Astrocyte of the spinal cord (primary cell): ENCODE measurements around the gene VMO1.

ENCODE experiments used
- DNase-seq: peaks from one replicate; pipeline ENCODE4 v3.0.0; 2011; ENCODE audit warnings: low read depth, low spot score
- H3K4me3 ChIP-seq: 2 replicates; pipeline ENCODE4 v1.5.1; 2011; ENCODE audit warnings: low read depth, mild to moderate bottlenecking, low read length, moderate library complexity
- CTCF ChIP-seq: IDR thresholded peaks from 2 replicates; pipeline ENCODE4 v1.5.1; 2012; ENCODE audit warnings: low read depth, mild to moderate bottlenecking, low read length, inconsistent platforms
- in situ Hi-C: cut with HindIII; loops from 2 replicates; pipeline ENCODE4 v1.10.0; 2017; ENCODE audit warnings: low sequenced_read_pairs

Gene VMO1

DNA sequence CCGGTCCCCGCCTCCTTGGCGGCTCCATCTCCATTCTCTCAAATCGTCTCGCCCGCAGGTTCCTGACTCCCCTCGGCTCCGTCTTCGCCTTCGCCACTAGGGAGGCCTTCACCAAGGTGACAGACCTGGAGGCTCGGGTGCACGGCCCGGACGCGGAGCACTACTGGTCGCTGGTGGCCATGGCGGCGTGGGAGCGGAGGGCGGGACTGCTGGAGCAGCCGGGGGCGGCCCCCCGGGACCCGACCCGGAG is 3.5 kb upstream of the VMO1 start:
- no peak for DNase-seq
- TF ChIP-seq CTCF: no peak
- in situ Hi-C loops: no loop called here
- peak overlapping the region; percentile 57 for H3K4me3 ChIP-seq

DNA sequence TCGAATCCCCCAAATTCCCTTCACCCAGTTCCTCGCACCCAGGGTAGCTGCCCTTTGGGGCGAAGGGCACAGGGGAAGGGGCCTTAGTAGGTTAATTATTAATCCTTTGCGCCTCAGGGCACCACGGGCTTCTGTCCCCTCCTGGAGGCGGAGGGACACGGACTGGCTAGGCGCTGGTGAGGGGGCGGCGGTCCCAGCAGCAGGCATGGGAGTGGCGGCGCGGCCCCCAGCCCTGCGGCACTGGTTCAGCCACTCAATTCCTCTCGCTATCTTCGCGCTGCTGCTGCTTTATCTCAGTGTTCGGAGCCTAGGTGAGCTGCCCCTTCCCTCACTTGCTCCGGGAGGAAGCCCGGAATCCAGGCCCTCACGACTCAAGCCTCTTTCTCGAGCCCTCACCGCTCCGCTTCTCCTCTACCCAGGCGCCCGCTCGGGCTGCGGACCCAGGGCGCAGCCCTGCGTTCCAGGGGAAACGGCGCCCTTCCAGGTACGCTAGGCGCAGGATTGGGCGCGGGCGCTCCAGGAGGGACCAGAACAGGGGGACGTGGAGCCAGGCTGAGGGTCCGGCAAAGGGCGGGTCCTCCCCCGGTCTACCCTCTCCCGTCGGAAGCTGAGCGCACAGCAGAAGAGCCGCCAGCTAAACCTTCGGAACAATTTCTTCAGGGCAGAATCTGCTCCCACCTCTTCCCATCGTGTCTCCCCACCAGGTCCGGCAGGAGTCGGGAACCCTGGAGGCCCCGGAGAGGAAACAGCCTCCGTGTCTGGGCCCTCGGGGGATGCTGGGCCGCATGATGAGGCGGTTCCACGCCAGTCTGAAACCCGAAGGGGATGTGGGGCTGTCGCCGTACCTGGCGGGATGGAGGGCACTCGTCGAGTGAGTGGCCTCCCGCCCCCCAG is 2.9 kb upstream of the VMO1 start, which contains the start of gene GLTPD2:
GLTPD2 (plus strand) TSS at position 158 of the 894 bp plus-strand sequence; CDS start at position 206, 48 bp downstream.
- in situ Hi-C loops: no loop called here
- no peak for TF ChIP-seq CTCF
- no peak for DNase-seq
- peak within 1 kb of the TSS; percentile 57 for H3K4me3 ChIP-seq

DNA sequence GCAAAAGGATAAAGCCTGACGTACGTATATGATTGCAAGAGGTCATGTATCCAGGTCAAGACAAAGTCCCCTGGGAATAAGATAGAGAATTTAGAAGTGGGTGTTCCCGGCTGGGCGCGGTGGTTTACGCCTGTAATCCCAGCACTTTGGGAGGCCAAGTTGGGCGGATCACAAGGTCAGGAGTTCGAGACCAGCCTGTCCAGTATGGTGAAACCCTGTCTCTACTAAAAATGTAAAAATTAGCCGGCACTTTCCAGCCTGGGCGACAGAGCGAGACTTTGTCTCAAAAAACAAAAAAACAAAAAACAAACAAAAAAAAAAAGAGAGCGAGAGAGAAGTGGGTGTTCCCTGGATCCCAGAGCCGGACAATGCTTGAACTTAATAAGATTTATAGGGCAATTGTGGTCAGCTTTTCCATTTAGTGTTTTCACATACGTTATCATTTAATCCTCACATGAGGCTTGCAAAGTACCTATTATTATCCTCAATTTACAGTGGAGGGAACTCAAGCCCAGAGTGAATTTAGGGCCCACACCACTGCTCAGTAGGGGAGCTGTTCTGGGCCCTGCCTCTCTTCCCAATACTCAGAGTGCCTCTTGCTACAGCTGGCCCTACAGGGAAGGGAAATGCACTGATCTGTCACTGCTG is 2.1 kb upstream of the VMO1 start:
- H3K4me3 ChIP-seq: no peak overlapping the region
- DNase-seq: no peak
- in situ Hi-C loops: no loop called here
- TF ChIP-seq CTCF: no peak

- in situ Hi-C loops: no loop called here
- TF ChIP-seq CTCF: no peak
- DNase-seq: no peak
- no peak overlapping the region for H3K4me3 ChIP-seq
Observed at GRCh38 chr17:4786516-4786915, 352 bp upstream of the VMO1 start.

DNA sequence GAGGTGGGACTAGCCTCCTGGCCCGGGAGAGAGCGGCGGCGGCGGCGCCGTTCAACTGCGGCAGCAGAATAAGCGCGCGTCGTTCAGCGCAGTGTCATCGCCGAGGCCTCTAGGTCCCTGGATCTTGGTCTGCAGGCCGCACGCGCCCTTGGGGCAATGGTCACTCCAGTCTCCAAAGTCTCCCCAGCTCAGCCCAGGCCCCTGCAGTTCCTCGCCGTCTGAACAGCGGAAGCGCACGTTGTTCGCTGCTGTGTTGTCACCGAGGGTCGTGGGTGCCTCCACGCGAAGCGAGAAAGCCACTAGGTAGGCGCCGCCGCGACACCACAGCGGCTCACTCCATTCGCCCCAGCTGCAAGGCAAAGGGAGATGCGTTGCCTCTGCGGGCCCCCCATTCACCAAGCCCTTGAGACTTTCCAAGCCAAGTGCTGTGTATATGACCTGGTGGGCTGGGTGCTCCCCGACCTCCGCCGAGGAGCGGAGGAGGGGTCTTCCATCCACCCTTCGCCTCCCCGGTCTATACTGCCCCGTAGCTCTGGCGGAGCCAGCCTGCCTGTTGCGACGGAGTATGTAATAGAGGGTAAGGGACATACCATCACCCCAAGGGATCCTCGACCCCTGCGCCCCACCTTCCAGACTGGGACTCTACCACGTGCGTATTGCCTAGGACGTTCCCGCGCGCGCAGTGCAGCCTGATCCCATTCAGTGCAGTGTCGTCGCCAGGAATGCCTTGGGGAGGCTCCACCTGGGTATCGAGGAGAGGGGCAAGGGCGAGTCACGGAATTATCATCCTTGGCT is 656 bp downstream of the VMO1 start:
- no peak for TF ChIP-seq CTCF
- no peak overlapping the region for H3K4me3 ChIP-seq
- no peak for DNase-seq
- in situ Hi-C loops: no loop called here

GRCh38 chr17:4782652-4783051 is 3.5 kb downstream of the VMO1 start:
- no peak for DNase-seq
- no peak for TF ChIP-seq CTCF
- in situ Hi-C loops: no loop called here
- H3K4me3 ChIP-seq: no peak overlapping the region
